G401.6 (cell line): ENCODE results near the gene LSM10.

Source experiments
- FAIRE-seq: peaks from 2 replicates; lab custom pipeline; 2012; peaks lifted over from hg19 to GRCh38; lab: Jason Lieb, UNC

Gene LSM10

DNA sequence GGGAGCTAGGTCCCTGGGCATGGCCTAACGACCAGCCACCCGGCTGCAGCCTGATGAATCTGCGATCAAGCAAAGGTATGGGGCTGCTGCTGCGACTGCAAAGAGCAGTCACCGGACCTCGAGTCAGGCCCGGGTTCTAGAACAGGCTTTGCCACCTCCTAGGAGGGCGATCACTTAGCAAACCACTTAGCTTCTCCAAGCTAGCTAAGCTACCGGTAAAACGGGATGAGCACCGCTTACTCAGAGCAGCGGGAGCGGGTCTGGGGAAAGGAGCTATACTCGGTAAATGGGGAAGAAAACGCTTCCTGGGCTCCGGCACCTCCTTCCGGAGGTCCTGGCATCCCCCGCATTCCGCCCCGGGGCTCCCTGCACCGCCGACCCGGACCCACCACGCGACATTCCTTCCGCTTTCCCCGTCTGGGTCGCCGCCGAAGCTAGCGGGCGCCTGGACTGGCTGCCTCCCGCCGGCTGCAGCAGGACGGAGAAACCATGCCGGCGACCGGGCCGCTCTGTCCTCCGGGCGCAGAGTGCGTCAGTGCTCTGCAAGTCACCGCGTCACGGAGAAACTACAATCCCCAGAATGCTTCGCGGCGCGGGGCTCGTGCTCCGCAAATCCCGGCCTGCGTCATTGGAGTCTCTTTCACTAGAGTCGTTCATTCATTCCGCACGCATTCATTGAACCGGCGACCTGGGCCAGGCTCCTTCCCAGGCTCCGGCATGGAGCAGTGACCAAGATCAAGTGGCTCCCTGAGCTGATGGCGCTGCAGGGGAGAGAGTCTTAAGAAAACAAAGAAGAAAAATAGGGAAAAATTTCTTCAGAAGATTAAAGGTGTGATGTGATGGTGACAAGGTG is at the start of gene LSM10:
TSS of gene LSM10 (minus strand) at position 531 of the 853 bp plus-strand sequence. CDS start 3,779 bp downstream, outside the sequence.
- peak; percentile 93 for FAIRE-seq

- no peak for FAIRE-seq
Observed at GRCh38 chr1:36447450-36447849, 49.7 kb upstream of the LSM10 start.

DNA sequence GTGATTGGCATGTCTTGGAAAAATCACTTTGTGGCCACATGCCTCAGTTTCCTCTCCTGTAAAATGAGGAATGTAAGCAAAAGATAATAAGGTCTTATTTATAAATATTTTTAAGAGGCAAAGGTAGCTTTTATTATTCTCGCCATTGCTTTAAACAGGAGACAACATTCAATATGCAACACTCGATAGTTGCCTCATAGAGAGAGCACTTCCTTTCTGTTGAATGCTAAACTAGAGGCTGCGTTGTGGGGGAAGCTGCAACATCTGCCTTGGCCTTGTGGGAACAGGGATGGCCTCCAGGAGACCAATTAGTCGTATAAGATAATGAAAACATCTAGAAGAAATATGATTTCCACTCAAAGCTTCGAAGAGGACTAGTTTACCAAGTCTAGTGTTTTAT is 49.0 kb upstream of the LSM10 start:
- no peak for FAIRE-seq

- no peak for FAIRE-seq
Observed at GRCh38 chr1:36446271-36446670, 48.6 kb upstream of the LSM10 start.

GRCh38 chr1:36443297-36443696 is 45.6 kb upstream of the LSM10 start:
- FAIRE-seq = no peak

GRCh38 chr1:36442337-36442736 is 44.6 kb upstream of the LSM10 start:
- no peak for FAIRE-seq

- FAIRE-seq = no peak
Observed at GRCh38 chr1:36440646-36441045, 42.9 kb upstream of the LSM10 start.

GRCh38 chr1:36440044-36440443 is 42.3 kb upstream of the LSM10 start:
- FAIRE-seq = no peak

DNA sequence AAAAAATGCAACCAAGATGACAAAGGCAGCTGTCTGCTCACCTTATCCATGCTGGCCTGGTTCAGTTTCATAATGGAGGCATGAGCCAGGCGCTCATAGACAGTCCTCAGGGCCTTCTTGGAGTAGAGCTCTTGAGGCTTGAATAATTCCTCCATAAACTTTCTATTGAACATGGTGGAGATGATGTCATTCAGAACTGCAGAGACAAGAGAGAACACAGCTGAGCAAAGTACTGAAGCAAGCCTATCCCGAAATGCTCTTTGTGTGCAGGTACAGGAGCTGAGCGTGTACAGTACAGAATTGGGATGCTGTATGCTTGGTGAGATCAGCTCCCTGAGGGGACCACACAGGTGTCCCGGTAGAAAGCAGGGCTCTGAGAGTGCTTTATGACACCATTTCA is 41.0 kb upstream of the LSM10 start:
- no peak for FAIRE-seq

GRCh38 chr1:36436821-36437220 is 39.1 kb upstream of the LSM10 start:
- no peak for FAIRE-seq

DNA sequence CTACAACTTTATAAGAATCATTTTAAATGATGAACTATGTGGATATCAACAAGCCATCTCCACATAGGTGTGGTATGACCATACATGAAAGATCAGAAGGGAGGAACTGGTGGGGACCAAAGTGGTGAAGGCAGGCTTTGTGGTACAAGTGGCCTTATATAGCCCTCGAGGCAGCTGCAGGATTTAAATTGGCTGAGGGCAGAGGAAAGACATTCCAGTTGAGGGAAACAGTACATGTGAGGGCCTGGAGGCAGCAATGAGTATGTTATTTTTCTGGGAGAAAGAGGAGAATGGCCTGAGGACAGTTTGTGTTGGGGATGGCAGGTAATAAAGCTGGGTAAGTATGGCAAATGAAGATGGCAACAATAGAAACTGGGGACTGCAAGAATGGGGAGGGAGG is 35.4 kb upstream of the LSM10 start:
- no peak for FAIRE-seq

DNA sequence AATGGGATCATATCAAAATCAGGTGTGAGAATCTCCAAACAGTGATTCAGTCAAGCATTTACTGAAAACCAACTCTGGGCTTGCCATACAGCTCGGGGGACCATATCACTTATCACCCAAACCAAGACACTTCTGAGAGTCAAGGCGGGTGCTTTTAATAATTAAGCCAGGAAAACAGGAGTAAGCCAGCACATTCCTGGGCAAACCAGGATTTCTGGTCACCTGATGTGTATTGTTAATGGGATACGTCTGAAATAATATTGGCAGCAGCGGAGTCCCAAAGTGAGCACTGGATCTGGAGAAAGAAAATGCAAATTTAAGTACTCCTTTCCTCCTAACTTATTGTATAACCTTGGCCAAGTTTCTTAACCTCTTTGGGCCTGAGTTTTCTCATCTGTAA is 34.9 kb upstream of the LSM10 start:
- no peak for FAIRE-seq

- FAIRE-seq = no peak
Observed at GRCh38 chr1:36425791-36426190, 28.1 kb upstream of the LSM10 start.

GRCh38 chr1:36421649-36422048 is 23.9 kb upstream of the LSM10 start:
- FAIRE-seq = no peak

GRCh38 chr1:36420836-36421317 is 23.2 kb upstream of the LSM10 start:
- peak; percentile 92 for FAIRE-seq

DNA sequence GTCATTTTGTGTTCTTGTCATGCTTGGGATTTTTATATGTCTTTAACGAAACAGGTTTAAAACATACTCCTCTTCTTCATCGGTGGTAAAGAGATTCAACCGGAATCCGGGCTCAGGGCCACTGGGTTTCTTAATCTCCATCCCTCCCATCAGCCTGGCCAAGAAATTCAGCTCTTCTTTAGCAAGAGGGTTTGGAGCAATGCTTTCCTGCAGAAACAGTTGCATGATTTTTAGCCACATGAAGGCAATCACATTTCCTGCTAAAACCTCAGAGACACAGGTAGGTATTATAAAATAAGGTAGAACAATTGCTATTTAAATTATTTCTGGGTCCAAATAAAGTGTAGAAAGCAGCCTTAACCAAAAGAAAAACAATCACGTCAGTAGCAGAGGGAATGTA is 22.7 kb upstream of the LSM10 start:
- no peak for FAIRE-seq

DNA sequence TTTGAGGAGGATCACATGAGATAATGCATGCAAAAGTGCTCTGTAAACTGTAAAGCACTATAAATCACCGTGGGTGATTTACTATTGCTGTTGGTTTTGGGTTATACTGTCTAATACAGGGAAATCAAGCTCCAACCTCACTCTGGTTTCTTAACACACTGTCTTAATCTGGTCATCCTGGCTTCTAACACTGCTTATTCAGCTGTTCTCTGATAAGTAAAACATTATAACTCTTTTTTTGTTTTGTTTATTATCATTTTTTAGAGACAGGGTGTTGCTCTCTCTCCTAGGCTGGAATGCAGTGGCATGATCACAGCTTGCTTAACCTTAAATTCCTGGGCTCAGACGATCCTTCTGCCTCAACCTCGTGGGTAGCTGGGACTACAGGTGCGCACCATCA is 21.9 kb upstream of the LSM10 start:
- no peak for FAIRE-seq

DNA sequence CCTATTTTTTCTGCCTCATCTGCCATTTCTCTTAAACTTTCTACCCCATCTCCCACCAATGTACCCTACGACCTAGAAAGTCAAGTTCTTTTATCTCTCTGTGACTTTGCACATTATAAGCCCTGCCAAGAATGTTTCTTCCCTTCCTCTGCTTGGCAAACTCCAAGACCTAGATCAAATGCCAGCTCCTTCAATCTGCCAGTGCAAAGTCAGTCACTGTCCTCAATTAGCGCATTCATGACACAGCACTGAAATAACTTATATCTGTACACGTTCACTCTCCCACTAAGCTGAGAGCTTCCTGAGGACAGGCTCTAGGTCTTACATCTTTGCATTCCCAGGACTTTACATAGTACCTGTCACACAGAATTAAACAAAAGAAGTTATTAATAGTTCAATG is 21.4 kb upstream of the LSM10 start:
- FAIRE-seq = no peak

DNA sequence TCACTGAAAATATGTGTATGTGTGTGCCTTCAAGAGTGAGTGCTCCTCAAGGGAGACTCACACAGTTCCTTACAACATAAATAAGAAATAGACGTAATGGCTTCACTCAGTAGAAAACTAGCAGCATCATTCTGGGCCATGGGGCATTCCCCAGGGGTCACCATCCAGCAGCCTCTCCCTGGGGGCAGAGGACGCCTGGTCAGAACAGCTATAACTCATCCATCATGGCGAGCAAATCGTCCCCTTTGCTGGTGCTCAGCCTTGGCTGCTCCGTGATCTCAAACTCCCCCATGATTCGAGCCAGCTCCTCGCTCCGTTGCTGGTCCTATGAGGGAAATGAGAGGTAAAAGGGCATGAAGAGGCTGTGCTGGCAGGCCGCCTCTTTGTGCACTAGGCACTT is 20.2 kb upstream of the LSM10 start:
- no peak for FAIRE-seq

- no peak for FAIRE-seq
Observed at GRCh38 chr1:36415661-36416326, 18.1 kb upstream of the LSM10 start.

- no peak for FAIRE-seq
Observed at GRCh38 chr1:36414384-36414783, 16.7 kb upstream of the LSM10 start.

DNA sequence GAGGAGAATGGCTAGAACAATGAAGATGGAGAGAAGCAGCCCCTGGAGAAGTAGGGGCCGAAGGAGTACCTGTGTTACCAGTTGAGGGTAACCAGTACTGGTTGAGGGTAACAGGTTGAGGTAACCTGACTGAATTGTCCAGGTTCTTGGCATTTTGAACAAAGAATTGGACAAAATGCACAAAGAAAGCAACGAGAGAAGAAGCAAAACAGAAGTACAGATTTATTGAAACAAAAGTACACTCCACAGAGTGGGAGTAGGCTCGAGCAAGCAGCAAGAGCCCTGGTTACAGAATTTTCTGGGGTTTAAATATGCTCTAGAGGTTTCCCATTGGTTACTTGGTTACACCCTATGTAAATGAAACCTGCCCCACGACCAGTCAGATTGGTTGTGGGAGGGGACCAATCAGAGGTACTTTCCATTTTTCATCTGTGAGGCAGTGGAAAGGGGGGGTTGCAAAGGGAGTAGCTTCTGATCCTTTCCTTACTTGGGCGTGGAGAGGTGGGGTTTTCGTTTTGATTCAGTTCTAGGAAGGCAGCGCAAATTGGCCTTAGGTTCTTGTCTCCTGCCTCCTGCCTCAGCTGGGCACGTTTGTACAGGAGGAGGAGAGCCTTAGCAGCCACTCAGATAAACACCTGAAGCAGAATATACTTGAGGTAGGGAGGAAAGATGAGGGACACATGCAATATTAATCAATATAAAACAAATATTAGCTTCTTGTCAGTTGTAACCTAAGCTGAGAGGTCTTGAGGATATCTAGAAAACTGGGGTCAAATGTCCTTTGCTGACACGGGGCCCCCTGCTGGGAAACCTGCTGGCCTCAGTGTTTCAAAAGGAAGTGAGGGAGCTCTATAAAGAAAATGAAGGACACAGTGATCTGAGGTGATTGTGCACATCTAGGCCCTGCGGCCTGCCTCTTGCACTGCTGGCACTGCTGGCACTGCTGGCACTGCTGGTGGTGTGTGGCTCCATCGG is 14.3 kb upstream of the LSM10 start:
- peak; percentile 90 for FAIRE-seq
